Gastrocnemius medialis (tissue), 4 donors: Measurements from ENCODE around the gene FYTTD1.
"Not testable (repeated sequence)": the region's sequence is repeated elsewhere in the genome, so short reads cannot be mapped to it uniquely, and the experiment has no call there.

Experiments
- POLR2A ChIP-seq, 2 donors: fragments of 450-650 bp; IDR thresholded peaks; one replicate each; pipeline ENCODE4 v1.6.1; 2017; ENCODE audit warnings: antibody characterized with exemption in 2 of 2, mild to moderate bottlenecking in 2 of 2, moderate library complexity in 2 of 2
- TF ChIP-seq, protein P1 (sequence below), 5 experiments: fragments of 450-650 bp in 3 of 5; fragments of 200-600 bp in 2 of 5; sonication (generic) in 2 of 5; IDR thresholded peaks in 4 of 5; conservative IDR thresholded peaks in 1 of 5; 1 replicate in 4 of 5; 2 replicates in 1 of 5; pipeline ENCODE4 v1.5.1; 2016 to 2019; ENCODE audit warnings: antibody characterized with exemption in 5 of 5, mild to moderate bottlenecking in 3 of 5, moderate library complexity in 3 of 5

GRCh38 chr3:197730770-197731169 is 18.9 kb upstream of the FYTTD1 start:
- TF ChIP-seq, protein P1, sequence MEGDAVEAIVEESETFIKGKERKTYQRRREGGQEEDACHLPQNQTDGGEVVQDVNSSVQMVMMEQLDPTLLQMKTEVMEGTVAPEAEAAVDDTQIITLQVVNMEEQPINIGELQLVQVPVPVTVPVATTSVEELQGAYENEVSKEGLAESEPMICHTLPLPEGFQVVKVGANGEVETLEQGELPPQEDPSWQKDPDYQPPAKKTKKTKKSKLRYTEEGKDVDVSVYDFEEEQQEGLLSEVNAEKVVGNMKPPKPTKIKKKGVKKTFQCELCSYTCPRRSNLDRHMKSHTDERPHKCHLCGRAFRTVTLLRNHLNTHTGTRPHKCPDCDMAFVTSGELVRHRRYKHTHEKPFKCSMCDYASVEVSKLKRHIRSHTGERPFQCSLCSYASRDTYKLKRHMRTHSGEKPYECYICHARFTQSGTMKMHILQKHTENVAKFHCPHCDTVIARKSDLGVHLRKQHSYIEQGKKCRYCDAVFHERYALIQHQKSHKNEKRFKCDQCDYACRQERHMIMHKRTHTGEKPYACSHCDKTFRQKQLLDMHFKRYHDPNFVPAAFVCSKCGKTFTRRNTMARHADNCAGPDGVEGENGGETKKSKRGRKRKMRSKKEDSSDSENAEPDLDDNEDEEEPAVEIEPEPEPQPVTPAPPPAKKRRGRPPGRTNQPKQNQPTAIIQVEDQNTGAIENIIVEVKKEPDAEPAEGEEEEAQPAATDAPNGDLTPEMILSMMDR (IDR thresholded peaks at IDR 0.05 in 4 of 5, conservative IDR thresholded peaks at IDR 0.05 in 1 of 5) = not testable (repeated sequence)
- not testable (repeated sequence) for TF ChIP-seq POLR2A (IDR thresholded peaks at IDR 0.05)
